ENCODE results near the gene FMNL1.

FMNL1 gene

GRCh38 chr17:45261577-45262515, 40.2 kb downstream of the FMNL1 start, which contains the start of gene SPATA32:
Gene SPATA32 (minus strand): TSS chr17:45262094. CDS start chr17:45262016, 78 bp downstream.
- DNase-seq, result peak; percentile 62

- no peak for DNase-seq
Observed at GRCh38 chr17:45262516-45263476, 41.1 kb downstream of the FMNL1 start.

GRCh38 chr17:45263477-45263860, 41.8 kb downstream of the FMNL1 start:
- no peak for DNase-seq

GRCh38 chr17:45264430-45264829, 42.7 kb downstream of the FMNL1 start:
- DNase-seq, result no peak

- DNase-seq, result no peak
Observed at GRCh38 chr17:45264988-45265387, 43.3 kb downstream of the FMNL1 start.

GRCh38 chr17:45265821-45266220, 44.1 kb downstream of the FMNL1 start:
- no peak for DNase-seq

- DNase-seq, result no peak
Observed at GRCh38 chr17:45266372-45266926, 44.8 kb downstream of the FMNL1 start.

- DNase-seq, result no peak
Observed at GRCh38 chr17:45267436-45268055, 45.9 kb downstream of the FMNL1 start.

GRCh38 chr17:45269912-45270311, 48.2 kb downstream of the FMNL1 start:
- no peak for DNase-seq

- peak; percentile 40 for DNase-seq
Observed at GRCh38 chr17:45270828-45271418, 49.2 kb downstream of the FMNL1 start.

GRCh38 chr17:45271603-45272002, 49.9 kb downstream of the FMNL1 start:
- no peak for DNase-seq

- no peak for DNase-seq
Observed at GRCh38 chr17:45273551-45273957, 51.9 kb downstream of the FMNL1 start.

- no peak for DNase-seq
Observed at GRCh38 chr17:45274033-45274432, 52.3 kb downstream of the FMNL1 start.

- DNase-seq, result no peak
Observed at GRCh38 chr17:45276031-45276430, 54.3 kb downstream of the FMNL1 start.

- DNase-seq, result peak; percentile 86
Observed at GRCh38 chr17:45277216-45277849, 55.6 kb downstream of the FMNL1 start.

GRCh38 chr17:45277992-45278391, 56.3 kb downstream of the FMNL1 start:
- DNase-seq, result no peak

- no peak for DNase-seq
Observed at GRCh38 chr17:45279898-45280297, 58.2 kb downstream of the FMNL1 start.

- no peak for DNase-seq
Observed at GRCh38 chr17:45282683-45283644, 61.3 kb downstream of the FMNL1 start.

- DNase-seq, result no peak
Observed at GRCh38 chr17:45283711-45284110, 62.0 kb downstream of the FMNL1 start.
